Activated CD4-positive, CD25-positive, alpha-beta regulatory T cell treated with anti-CD3 and anti-CD28 coated beads, Interleukin-2, amount 50 U/mL, for 72 hours (primary cell): ENCODE data around the gene ZNF841.
"Not testable (repeated sequence)": the region's sequence is repeated elsewhere in the genome, so short reads cannot be mapped to it uniquely, and the experiment has no call there.

ENCODE experiments used
- DNase-seq: peaks from one replicate; pipeline ENCODE4 v3.0.0; 2021

The ZNF841 gene

DNA sequence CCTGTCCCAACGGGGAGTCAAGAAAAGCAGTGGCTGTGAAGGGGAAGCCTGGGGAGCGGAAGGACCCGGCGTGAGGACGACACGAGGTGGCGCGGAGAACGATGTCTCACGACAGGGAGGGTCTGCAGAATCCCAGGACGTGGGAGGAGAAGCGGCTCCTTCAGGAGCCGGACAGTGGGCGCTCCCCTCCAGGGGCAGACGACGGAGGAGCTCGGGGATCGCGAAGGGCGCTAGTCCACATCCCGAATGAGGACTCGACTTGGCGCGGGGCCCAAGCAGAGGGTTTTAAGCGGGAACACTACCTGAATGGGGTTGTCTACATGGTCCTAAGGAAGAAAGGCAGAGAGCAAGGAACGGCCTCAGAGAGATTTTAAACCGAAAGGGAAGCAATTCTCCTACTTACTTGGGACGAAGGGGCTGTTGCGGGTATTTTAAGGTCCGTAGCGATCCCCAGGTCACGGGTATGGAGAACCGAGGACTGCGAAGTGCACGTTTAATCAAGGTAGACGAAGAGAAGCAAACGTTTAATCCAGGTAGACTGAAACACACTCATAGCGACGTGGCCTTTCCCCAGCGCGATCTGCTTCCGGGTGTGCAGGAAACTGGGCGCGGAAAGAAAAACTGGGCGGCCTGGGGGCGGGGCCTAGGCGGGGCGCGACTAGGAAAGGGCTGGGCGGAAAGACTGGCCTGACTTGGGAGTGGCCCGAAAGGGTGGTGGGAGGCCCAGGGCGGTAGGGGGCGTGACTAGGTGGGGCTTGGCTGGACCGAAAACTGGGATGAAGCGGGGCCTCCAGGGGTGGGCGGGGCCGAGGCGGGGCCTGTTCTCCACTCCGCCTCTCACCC is at the start of gene ZNF841:
TSS of gene ZNF841 (minus strand) at position 594 of the 843 bp plus-strand sequence. CDS start 10,964 bp downstream, outside the sequence.
- peak; percentile 93 for DNase-seq

DNA sequence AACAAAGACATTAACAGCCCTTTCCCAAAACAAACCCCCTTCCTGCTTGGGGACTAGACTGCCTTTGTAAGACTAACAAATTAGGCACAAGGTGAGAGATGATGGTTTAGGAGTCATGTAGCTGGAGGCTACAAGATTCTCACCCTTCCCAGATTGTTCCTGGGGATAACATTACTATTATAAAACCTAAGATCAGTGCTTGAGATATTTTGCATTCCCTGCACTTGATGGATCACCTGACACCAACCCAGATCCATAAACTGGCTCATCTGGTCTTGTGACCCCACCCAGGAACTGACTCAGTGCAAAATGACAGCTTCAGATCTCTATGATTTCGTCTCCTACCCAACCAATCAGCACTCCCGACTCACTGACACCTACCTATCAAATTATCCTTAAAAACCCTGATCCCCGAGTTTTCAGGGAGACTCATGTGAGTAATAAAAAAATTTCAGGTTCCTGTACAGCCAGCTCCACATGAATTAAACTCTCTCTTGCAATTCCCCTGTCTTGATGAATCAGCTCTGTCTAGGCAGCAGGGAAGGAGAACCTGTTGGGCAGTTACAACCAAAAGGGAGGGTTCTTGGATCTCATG is 46.5 kb upstream of the ZNF841 start:
- DNase-seq = no peak

DNA sequence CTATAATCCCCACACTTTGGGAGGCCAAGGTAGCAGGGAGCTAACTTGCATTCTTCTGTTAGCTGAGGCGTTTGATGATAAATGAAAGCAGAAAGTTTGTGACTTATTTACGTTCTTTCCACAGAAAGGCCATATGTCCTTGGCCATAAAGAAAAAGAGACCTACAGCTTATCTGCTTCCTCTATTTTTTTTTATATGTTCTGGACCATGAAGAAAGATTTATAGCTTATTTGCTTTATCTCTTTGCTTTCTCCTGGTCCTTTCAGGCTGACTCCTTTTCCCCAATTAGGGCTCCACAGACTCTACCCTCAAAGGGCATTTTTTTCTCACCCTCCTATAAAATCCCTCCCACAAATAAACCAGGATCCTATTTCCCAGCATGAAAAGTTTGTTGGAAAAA is 45.6 kb upstream of the ZNF841 start:
- no peak for DNase-seq

DNA sequence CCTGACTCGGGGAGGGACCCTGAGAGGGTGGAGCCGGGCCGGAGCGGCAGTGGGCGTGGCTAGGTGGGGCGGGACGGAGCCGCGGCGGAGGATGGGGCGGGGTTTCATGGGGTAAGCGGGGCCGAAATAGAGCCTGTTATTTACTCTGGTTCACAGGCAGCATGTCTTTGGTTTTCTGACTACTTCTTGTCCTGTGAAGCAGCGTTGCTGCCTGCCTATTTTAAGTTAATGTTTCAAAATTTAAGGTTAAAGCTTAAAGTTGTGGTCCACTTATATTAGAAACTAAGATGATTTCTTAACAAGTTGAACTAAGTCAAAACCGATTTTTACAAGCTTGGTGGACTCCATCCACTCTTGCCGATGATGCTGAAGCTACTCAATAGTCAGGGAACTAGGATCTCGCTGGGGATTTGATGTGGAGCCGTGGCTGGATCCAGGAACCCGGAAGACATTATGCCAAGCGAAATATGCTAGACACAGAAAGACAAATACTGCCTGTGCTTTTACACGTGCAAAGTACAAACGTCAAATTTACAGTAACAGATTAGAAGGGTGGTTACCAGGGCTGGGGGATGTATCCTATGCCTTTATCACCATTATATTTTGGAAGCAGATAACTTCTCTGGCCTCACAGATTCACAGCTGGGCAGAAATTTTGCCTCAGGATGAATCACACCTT is 44.6 kb upstream of the ZNF841 start:
- peak; percentile 98 for DNase-seq

DNA sequence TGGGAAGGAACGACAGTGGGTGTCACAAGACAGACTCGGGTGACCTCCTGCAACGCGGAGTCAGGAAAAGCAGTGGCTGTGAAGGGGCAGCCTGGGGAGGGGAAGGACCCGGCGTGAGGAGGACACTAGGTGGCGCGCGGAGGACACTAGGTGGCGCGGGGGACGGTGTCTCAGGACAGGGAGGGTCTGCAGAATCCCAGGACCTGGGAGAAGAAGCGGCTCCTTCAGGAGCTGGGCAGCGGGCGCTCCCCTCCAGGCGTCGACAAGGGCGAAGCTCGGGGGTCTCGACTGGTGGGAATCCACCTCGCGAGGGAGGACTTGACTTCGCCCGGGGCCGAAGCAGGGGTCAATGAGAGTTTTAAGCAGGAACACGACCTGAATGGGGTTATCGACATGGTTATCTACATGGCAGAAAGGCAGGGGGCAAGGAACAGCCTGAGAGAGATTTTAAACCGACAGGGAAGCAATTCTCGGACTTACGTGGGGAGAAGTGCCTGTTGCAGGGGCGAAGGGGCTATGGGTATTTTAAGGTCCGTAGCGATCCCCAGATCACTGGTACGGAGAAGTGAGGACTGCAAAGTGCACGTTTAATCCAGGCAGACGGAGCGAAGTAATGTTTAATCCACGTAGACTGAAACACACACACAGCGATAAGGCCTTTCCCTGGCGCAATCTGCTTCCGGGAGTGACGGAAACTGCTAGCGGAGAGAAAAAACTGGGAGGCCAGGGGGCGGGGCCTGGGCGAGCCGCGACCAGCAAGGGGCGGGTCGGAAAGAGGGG is 43.9 kb upstream of the ZNF841 start, which contains the start of gene ZNF616:
TSS of gene ZNF616 (minus strand) at position 687 of the 780 bp plus-strand sequence. CDS start 9,426 bp downstream, outside the sequence.
- DNase-seq = peak; percentile 78

DNA sequence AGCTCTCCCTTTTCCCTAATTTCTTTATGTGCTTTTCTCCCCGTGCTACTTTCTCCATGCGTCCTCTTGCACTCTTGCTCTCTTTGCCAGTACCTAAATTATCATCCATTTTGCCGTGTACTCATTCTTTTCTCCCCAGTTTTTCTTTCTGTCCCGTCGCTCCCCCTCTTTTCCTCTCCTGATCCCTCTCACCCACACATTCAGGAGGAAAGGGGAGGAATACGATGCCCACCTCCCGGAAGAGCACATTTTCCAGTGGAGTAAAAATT is 43.4 kb upstream of the ZNF841 start:
- no peak for DNase-seq

DNA sequence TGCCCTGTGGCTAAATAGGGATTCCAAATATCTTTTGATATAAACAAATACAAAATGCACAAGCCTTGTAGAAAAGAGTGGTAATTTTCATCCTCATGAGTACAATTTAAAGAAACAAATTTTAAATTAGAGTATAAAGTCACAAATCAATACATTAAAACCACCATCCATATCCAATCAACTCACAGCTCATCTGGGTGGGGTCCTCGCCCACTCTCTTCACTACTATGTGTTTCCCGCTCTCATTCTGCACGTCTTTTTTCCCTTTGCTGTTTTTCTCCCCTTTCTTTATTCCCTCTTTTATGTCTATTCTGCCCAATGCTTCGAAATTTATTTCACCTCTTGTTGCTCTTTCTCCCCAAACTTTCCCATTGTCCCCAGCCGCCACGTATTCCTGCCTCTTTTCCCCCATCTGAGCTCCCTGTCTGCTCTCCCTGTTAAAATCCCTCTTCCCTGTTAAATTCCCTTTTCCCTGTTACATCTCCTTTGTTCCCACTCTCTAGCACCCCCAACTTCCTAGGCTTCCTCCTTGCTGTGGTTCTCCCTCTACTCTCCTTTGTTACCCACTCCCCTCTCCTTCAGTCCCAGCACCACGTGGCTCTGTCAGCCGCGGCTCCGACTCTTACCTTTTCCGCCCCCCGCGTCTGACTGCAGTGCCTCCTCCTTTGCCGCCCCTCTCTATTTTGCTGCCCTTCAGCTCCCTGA is 42.9 kb upstream of the ZNF841 start:
- peak; percentile 33 for DNase-seq

DNA sequence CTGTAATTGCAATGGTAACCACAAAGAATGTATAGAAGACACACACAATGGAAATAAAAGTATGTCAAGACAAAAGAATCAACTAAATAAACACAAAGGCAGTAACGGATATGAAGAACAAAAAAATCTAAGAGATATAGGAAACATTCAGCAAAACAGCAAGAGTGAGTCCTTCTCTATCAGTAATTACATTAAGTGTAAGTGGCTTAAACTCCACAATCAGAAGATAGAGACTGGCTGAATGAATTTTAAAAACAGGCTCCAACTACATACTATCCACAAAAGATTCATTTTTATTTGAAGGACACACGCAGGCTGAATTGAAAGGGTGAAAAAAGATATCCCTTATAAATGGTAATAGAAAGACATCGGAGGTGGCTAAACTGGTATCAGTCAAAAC is 24.7 kb upstream of the ZNF841 start:
- DNase-seq = no peak

DNA sequence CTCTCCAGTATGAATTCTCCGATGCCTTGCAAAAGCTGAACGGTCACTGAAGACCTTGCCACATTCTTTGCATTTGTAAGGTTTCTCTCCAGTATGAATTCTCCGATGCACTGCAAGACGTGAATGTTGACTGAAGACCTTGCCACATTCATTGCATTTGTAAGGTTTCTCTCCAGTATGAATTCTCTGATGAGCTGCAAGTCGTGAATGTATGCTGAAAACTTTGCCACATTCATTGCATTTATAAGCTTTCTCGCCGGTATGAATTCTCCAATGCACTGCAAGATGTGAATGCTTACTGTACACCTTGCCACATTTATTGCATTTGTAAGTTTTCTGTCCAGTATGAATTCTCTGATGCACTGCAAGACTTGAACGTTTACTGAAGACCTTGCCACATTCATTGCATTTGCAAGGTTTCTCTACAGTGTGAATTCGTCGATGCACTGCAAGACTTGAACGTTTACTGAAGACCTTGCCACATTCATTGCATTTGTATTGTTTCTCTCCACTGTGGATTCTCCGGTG is 20.0 kb upstream of the ZNF841 start:
- DNase-seq = no peak

DNA sequence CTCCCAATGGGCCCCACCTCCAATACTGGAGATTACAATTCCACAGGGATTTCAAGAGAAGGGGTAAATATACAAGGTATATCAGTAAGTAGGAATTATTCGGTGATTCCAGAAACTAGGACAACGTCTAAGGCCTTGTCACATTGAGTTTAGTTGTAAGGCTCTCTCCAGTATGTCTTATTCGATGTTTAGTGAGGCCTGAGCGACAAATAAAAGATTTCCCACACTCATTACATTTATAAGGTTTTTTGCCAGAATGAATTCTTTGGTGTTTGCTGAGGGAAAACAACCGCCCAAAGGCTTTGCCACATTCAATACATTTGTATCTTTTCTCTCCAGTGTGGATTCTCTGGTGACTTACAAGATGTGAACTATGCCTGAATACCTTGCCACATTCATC is 19.1 kb upstream of the ZNF841 start:
- DNase-seq = no peak

DNA sequence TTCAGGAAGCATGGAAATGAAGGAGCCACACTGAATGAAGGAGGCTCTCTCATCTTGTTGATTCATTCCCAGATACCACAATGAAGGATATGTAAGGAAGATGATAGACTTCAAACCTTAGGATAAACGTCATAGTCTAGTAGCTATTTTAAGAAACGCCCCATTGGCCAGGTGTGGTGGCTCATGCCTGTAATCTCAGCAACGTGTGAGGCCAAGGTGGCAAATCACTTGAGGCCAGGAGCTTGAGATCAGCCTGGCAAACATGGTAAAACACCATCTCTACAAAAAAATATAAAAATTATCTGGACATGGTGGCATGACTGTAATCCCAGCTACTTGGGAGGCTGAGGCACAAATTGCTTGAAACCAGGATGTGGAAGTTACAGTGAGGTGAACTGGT is 17.1 kb upstream of the ZNF841 start:
- no peak for DNase-seq

DNA sequence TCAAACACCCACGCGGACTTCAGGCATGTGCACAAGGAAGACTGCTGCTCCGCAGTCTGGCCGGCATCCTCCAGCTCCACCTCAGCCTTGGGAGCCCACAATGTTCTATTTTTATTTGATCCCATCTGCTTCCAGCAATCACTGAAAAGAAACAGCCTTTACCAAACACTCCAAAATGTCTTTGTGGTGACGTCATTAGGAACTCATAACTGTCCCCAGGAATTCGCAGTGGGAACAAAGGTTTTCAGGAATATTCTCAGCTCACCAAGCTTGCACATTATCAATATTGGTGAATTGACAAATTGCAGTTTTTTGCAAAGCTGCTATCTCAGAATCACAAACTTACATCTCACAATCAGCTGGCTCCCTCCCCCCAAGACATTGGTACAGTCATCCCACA is 15.2 kb upstream of the ZNF841 start:
- no peak for DNase-seq

DNA sequence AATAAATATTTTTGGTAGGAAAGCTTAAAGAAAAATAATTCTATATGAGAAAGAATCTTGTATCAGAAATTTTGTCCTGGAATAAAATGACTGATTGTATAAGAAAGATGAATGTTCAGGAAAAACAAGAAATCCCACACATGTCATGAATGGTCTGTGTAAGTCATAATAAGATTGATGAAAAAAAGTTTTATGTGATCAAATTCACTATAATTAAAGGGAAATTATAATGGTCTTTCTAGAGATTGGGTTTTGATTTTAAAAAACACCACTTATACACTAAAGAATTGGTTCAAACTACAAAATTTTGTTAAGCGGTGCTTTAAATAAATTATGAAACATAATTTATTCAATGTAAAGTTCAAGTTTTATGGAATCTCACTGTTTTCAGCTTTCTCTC is 7.2 kb upstream of the ZNF841 start:
- DNase-seq = no peak

DNA sequence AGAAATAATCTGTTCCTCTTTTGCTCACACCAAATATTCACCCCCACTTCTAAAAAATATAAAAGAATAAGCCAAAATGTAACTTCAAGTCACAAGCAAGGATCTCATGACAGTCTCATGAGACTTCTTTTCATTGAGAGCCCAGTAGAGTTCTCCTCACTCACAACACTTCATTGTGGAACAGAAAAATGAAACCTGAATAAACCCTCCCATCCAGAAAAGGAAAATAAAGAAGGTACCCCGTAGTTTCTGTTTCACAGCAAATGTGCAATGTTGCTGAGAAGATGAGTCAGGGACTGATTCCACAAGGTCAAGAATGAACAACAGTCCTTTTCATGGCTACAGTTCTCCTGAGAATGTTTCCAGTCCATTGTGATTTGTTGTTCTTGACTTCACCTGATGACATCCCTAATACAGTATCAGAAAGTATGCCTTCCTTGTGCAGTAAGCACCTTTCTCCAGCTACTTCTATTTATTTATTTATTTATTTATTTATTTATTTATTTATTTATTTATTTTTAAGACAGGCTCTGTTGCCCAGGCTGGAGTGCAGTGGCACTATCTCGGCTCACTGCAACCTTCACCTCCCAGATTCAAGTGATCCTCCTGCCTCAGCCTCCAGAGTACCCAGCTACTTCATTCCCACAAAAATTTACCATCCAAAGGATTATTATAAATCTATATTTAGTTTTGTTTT is 6.4 kb upstream of the ZNF841 start:
- no peak for DNase-seq

DNA sequence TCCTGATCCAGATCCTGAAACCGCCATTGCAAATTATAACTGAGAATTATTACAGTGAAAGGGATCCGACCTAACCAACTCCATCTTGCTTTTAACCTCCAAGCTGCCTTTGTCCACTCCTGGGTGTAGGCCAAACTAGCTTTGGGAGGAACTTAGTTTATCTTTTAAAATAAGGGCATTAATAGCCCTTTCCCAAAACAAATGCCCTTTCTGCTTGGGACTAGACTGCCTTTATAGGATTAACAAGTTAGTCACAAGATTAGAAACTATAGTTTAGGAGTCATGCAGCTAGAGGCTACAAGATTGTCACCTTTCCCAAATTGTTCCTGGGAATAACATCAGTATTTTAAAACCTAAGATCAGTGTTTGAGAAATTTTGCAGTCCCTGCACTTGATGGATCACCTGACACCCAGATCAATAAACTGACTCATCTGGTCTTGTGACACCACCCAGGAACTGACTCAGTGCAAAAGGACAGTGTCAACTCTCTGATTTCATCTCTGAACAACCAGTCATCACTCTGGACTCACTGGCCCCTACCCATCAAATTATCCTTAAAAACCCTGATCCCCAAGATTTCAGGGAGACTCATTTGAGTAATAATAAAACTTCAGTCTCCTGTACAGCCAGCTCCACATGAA is 4.1 kb upstream of the ZNF841 start:
- no peak for DNase-seq

DNA sequence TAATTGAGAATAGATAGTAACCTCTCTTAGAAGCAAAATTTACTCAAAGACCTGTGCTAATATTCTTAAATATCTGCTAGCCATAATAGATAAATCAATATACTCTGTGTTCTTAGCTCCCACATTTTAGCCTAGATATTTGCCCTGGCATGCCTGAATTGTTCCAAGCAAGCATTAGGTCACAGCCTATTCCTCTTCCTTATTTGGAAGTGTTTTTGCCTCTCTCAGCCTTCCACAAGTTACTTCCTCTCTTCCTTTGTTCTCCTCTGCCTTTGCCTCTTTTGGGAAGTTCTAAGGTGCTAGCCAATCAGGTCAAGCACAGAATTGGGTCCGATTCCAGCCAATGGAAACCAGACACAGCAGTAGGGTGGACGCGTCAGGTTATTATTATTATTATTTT is 851 bp upstream of the ZNF841 start:
- DNase-seq = not testable (repeated sequence)

DNA sequence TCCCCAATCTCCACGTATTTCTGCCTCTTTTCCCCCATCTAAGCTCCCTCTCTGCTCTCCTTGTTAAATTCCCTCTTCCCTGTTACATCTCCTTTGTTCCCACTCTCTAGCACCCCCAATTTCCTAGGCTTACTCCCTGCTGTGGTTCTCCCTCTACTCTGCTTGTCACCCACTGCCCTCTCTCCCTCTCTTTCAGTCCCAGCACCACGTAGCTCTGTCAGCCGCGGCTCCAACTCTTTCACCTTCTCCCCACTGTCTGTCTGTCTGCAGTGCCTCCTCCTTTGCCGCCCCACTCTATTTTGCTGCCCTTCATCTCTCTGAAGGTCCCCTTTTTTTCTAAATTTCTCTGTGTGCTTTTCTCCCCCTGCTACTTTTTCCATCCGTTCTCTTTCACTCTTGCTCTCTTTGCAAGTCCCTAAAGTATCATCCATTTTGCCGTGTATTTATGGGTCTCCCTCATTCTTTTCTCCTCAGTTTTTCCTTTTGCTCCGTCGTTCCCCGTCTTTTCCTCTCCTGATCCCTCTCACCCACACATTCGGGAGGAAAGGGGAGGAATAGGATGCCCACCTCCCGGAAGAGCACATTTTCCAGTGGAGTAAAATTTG is 937 bp downstream of the ZNF841 start:
- no peak for DNase-seq

DNA sequence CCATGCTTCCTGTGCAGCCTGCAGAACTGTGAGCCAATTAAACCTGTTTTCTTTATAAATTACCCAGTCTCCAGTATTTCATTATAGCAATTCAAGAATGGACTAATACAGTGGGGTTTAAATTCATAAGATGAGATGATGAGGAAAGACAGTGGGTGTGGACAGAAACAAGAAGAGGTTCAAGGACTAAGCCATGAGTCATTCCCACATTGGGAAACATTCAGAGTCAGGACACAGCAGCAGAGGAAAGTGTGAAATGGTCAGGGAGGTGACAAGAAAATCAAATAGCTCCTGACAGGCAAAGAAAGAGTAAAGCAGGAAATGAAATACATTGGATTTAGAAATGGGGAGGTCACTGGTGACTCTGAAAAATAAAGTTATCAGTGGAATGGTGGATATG is 9.1 kb downstream of the ZNF841 start:
- no peak for DNase-seq

DNA sequence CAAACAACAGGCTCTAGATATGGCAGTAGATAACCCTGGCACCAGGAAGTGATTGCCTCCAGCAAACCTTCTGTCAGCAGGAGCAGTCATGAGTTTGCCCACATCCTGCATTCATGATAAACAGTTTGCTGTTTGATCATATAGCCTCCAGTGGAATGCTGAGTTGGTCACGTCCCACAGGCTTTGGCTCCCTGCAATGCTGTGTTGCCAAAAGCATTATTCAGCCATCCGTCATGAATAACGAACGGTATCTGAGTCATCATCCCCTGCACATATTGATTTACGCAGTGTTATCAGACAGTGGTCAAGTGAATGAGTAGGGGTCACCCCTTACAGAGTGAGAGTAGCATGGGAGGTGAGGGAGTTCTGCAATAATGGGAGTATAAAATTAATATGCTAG is 25.1 kb downstream of the ZNF841 start:
- DNase-seq = no peak

DNA sequence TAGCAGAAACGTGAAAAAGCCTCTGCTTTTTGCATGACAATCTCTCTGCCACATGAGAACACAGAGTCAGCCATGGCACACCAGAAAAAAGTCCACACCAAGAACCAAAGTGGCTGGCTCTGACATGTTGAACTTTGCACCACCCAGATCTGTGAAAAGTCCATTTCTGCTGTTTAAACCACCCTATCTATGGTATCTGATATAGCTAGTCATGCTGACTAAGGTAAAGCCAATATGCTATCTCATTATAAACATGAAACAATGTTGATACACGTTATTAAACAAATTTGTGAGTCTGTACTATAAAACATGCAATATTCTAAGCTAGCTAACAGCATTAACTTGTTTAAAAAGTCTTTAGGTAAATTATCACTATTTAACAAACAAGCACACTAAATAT is 25.9 kb downstream of the ZNF841 start:
- DNase-seq = no peak
